ENCODE results near the gene IKZF4.

The IKZF4 gene

GRCh38 chr12:56017181-56017580 is 3.7 kb upstream of the IKZF4 start:
- Histone ChIP-seq H4K20me1 (ENCODE audit: low read depth, low read length) (no peaks in the 10 kb centered on the region), H2AFZ (ENCODE audit: low read depth, low read length, severe bottlenecking) (no peak overlapping the region), H3K4me3 (ENCODE audit: insufficient read depth, low read length, poor library complexity, severe bottlenecking) (no peak overlapping the region), H3K79me2 (ENCODE audit: insufficient read depth, low read length) (no peaks in the 10 kb centered on the region), H3K4me2 (ENCODE audit: low read depth, low read length, poor library complexity, severe bottlenecking) (no peak overlapping the region), H3K9ac (ENCODE audit: low read length) (no peak overlapping the region), H3F3A (ENCODE audit: insufficient read depth) (no peaks in the 10 kb centered on the region), H3K9me2 (replicated peaks; ENCODE audit: insufficient read depth, low read length) (no peaks in the 10 kb centered on the region), H3K27ac (ENCODE audit: low read depth, low read length) (no peak overlapping the region), H3K36me3 (ENCODE audit: low read length) (no peaks in the 10 kb centered on the region), H3K27me3 (ENCODE audit: low read length) (no peaks in the 10 kb centered on the region), H3K9me3 (ENCODE audit: insufficient read depth, low read length) (no peaks in the 10 kb centered on the region)
- TF ChIP-seq CTCF (IDR thresholded peaks at IDR 0.05; ENCODE audit: insufficient read depth, low read length, poor library complexity, severe bottlenecking) (no peak), EZH2phosphoT487 (conservative IDR thresholded peaks at IDR 0.05; ENCODE audit: low read length) (no peak)

GRCh38 chr12:56018356-56018755 is 2.5 kb upstream of the IKZF4 start:
- no peak overlapping the region for H3K4me2 ChIP-seq (ENCODE audit: low read depth, low read length, poor library complexity, severe bottlenecking)
- H2AFZ ChIP-seq (ENCODE audit: low read depth, low read length, severe bottlenecking), result no peak overlapping the region
- no peaks in the 10 kb centered on the region for H3K79me2 ChIP-seq (ENCODE audit: insufficient read depth, low read length)
- H3K27me3 ChIP-seq (ENCODE audit: low read length), result no peaks in the 10 kb centered on the region
- H3K9ac ChIP-seq (ENCODE audit: low read length), result no peak overlapping the region
- H3K4me3 ChIP-seq (ENCODE audit: insufficient read depth, low read length, poor library complexity, severe bottlenecking), result no peak overlapping the region
- TF ChIP-seq EZH2phosphoT487 (conservative IDR thresholded peaks at IDR 0.05; ENCODE audit: low read length), result no peak
- no peak for TF ChIP-seq CTCF (IDR thresholded peaks at IDR 0.05; ENCODE audit: insufficient read depth, low read length, poor library complexity, severe bottlenecking)
- H3K9me3 ChIP-seq (ENCODE audit: insufficient read depth, low read length), result no peaks in the 10 kb centered on the region
- no peaks in the 10 kb centered on the region for H3F3A ChIP-seq (ENCODE audit: insufficient read depth)
- no peaks in the 10 kb centered on the region for H4K20me1 ChIP-seq (ENCODE audit: low read depth, low read length)
- no peaks in the 10 kb centered on the region for H3K36me3 ChIP-seq (ENCODE audit: low read length)
- H3K9me2 ChIP-seq (replicated peaks; ENCODE audit: insufficient read depth, low read length), result no peaks in the 10 kb centered on the region
- no peak overlapping the region for H3K27ac ChIP-seq (ENCODE audit: low read depth, low read length)

GRCh38 chr12:56021889-56022497 is 1.1 kb downstream of the IKZF4 start:
- H3K36me3 ChIP-seq (ENCODE audit: low read length), result no peaks in the 10 kb centered on the region
- H3K27me3 ChIP-seq (ENCODE audit: low read length), result no peaks in the 10 kb centered on the region
- H4K20me1 ChIP-seq (ENCODE audit: low read depth, low read length), result no peaks in the 10 kb centered on the region
- no peaks in the 10 kb centered on the region for H3K9me3 ChIP-seq (ENCODE audit: insufficient read depth, low read length)
- TF ChIP-seq EZH2phosphoT487 (conservative IDR thresholded peaks at IDR 0.05; ENCODE audit: low read length) (no peak), CTCF (IDR thresholded peaks at IDR 0.05; ENCODE audit: insufficient read depth, low read length, poor library complexity, severe bottlenecking) (no peak)
- no peaks in the 10 kb centered on the region for H3F3A ChIP-seq (ENCODE audit: insufficient read depth)
- no peaks in the 10 kb centered on the region for H3K9me2 ChIP-seq (replicated peaks; ENCODE audit: insufficient read depth, low read length)
- no peak overlapping the region for H3K4me2 ChIP-seq (ENCODE audit: low read depth, low read length, poor library complexity, severe bottlenecking)
- no peak overlapping the region for H3K9ac ChIP-seq (ENCODE audit: low read length)
- no peak overlapping the region for H2AFZ ChIP-seq (ENCODE audit: low read depth, low read length, severe bottlenecking)
- no peaks in the 10 kb centered on the region for H3K79me2 ChIP-seq (ENCODE audit: insufficient read depth, low read length)
- no peak overlapping the region for H3K4me3 ChIP-seq (ENCODE audit: insufficient read depth, low read length, poor library complexity, severe bottlenecking)
- no peak overlapping the region for H3K27ac ChIP-seq (ENCODE audit: low read depth, low read length)

Data from SU-DHL-6 (cell line).